Left cardiac atrium (tissue), 4 donors: ENCODE results near the gene ERO1A. TPM values are rescaled to one million over a fixed set of nuclear protein-coding genes. Genes with fewer than 3 reads are reported as not detected.
"Not testable (repeated sequence)": the region's sequence is repeated elsewhere in the genome, so short reads cannot be mapped to it uniquely, and the experiment has no call there.

ENCODE experiments used
- ATAC-seq, 2 donors: fragments of 200-7000 bp; cut with Tn5 transposase; one replicate each; pipeline ENCODE4 v1.9.1; 2020; ENCODE audit warnings: mild to moderate bottlenecking in 2 of 2, moderate library complexity in 2 of 2
- DNase-seq: peaks from one replicate; pipeline ENCODE4 v3.0.0-alpha.2; 2020
- intact Hi-C, 2 donors: fragments of 100-400 bp; cut with DNase I; formaldehyde crosslinking; loops; one replicate each; pipeline versions ENCODE4 v1.14.1 to v1.15.1; 2022 to 2023
- long read RNA-seq: library from polyadenylated mRNA; unstranded; transcript quantifications from one replicate; pipeline ENCODE4 v2.0.0, GENCODE V29; 2021
- total RNA-seq, 2 donors: library from RNA; stranded (reverse); fragmentation: NEBNext Ultra II Directional; extraction: Animal tissue kit (Norgen Biotek cat#: 25700); gene quantifications; one replicate each; pipeline ENCODE4 v1.2.1, GENCODE V29; 2021
- donor health status: DM: no; HTN: yes; CAD: no.
- donor health status: DM: no; HTN: yes; CAD: no; lungs with severe emphysema.
- donor health status: DM: yes; HTN: yes; CAD: no.
- donor health status: Dilated cardiomyopathy.

Gene ERO1A
- 10 to 100 TPM; 17.1 to 24.2 TPM for total RNA-seq
- long read RNA-seq = 0 reads

- peak; percentile 95 to 96 for ATAC-seq
- peak; percentile 88 for DNase-seq
- intact Hi-C loops = loop anchor here in 1 of 2 donors (5.0 kb wide), 1 partner anchor 143 kb away; the partner anchor contains the start of genes GPR137C and TXNDC16
Measured at GRCh38 chr14:52695481-52696091, at the start of gene ERO1A. TSS of gene ERO1A (minus strand) at chr14:52695558. CDS start at chr14:52695481, 77 bp downstream.

GRCh38 chr14:52741865-52742264, 46.5 kb upstream of the ERO1A start:
- intact Hi-C loops = no loop called here
- ATAC-seq (no peak), DNase-seq (no peak)

DNA sequence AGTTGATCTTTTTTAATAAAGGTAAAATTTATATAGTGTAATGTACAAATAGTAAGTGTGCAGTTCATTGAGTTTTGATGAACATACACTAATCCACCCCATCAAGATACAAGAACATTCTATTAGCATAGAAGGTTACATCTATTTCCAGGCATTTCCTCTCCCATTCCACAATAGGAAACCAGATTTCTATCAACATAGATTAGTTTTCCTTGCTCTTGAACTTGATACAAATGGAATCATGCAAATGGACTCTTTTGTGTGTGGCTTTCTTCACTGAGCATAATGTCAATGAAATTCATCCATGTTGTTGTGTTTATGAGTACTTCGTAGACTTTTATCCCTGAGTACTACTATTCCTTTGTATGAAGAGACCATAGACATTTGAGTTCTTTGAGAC, 45.4 kb upstream of the ERO1A start:
- ATAC-seq (no peak), DNase-seq (no peak)
- intact Hi-C loops = no loop called here

- DNase-seq = no peak
- intact Hi-C loops = loop anchor here in 1 of 2 donors (10.0 kb wide), 1 partner anchor 46 kb away; no protein-coding TSS in a partner anchor
- ATAC-seq = no peak
Measured at GRCh38 chr14:52738409-52738808, 43.1 kb upstream of the ERO1A start.

DNA sequence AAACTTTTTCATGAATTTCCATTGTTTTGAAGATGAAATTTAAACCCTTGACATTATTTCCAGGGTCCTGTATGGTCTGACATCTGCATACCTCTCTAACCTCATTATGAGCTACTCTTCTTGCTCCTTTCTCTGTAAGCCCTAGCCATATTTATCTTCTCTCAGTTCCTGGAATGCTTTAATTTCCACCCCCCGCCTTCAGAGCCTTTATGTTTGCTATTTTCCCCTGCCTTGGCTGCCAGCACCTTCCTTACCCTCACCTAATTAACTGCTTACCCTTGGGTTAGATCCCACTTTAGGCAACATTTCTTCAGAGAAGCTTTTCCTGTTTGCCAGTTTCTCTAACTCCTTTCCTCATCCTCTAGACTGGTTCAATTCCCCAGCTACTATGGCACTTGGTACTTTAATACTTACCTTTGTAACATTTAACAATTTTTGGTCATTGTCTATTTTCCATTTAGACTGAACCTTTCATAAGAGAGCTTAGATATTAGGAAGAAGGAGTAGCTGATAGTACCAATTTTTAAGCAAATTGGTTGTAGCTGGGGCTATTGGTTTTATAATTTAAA, 40.6 kb upstream of the ERO1A start:
- intact Hi-C loops = loop anchor here in 1 of 2 donors (10.0 kb wide), 1 partner anchor 49 kb away; no protein-coding TSS in a partner anchor
- no peak for ATAC-seq
- DNase-seq = no peak

DNA sequence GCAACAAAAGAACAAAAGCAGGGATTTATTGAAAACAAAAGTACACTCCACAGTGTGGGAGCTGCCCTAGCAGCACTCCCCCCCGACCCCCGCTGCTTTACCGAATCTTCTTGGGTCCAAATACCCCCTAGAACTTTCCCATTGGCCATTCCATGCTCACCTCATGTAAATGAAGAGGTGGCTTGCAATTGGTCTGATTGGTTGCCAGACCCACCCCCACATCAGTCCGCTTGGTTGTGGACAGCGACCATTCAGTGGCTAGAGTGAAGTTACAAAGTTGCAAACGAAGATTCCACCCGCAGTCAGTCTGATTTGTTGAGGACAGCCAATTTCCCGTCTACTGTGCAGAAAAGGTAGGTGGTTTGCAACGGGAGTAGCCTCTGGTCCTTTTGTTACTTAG, 38.5 kb upstream of the ERO1A start:
- intact Hi-C loops = loop anchor here in 1 of 2 donors (10.0 kb wide), 1 partner anchor 51 kb away; no protein-coding TSS in a partner anchor
- no peak for DNase-seq
- no peak for ATAC-seq

- ATAC-seq (no peak), DNase-seq (no peak)
- intact Hi-C loops = loop anchor here in 1 of 2 donors (10.0 kb wide), 1 partner anchor 54 kb away; no protein-coding TSS in a partner anchor
Measured at GRCh38 chr14:52730709-52731111, 35.4 kb upstream of the ERO1A start.

GRCh38 chr14:52729925-52730708, 34.8 kb upstream of the ERO1A start, which contains the start of gene STYX:
TSS of gene STYX (plus strand) at chr14:52730166. CDS start at chr14:52730475, 309 bp downstream.
- intact Hi-C loops = loop anchor here in 1 of 2 donors (10.0 kb wide), 1 partner anchor 55 kb away; no protein-coding TSS in a partner anchor

DNA sequence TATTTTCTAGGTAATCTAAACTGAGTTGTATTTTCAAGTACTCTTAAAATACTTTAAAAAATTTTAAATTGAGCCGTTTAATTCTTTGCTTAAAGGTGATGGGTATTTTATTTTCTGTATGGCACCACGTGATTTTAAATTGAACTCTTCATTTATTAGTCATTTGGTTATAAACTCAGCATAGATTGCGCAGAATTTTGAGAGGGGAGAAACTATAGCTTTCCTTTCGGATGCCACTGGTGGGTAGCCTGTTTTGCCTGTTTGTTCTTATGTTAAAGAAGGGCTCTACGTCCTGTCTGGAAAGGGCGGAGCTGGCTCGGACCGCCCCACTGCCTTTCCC, 34.2 kb upstream of the ERO1A start:
- DNase-seq (no peak), ATAC-seq (no peak)
- intact Hi-C loops = no loop called here

More at GRCh38 chr14:52729925-52730708, 34.8 kb upstream of the ERO1A start, which contains the start of gene STYX:
- DNase-seq (peak; percentile 99), ATAC-seq (peak; percentile 99)

DNA sequence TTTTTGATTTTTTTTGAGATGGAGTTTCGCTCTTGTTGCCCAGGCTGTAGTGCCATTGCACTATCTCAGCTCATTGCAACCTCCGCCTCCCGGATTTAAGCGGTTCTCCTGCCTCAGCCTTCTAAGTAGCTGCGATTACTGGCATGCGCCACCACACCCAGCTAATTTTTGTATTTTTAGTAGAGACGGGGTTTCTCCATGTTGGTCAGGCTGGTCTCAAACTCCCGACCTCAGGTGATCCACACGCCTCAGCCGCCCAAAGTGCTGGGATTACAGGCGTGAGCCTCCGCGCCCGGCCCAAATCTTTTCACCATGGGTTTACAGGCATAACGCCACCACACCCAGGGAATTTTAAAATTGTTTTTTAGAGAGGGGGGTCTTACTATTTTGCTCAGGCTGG, 33.7 kb upstream of the ERO1A start:
- intact Hi-C loops, ATAC-seq, DNase-seq: not testable (repeated sequence)

- intact Hi-C loops, ATAC-seq, DNase-seq: not testable (repeated sequence)
Measured at GRCh38 chr14:52727509-52727908, 32.2 kb upstream of the ERO1A start.

DNA sequence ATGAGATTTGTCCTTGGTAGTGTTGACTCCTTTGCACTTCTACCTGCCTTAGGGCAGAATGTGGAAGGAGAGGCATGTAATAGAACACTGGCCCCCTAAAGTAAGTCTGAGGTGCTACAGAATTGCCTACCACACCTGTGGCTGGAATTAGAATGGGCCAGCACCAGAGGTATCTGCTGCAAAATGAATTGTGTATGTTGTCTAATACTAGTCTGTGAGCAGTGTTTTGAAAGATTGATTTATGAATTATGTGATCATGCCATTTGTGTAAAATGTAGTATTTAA, 28.9 kb upstream of the ERO1A start:
- ATAC-seq (no peak), DNase-seq (no peak)
- intact Hi-C loops = no loop called here

GRCh38 chr14:52723514-52724359, 28.4 kb upstream of the ERO1A start:
- ATAC-seq = no peak
- no peak for DNase-seq
- intact Hi-C loops = no loop called here

DNA sequence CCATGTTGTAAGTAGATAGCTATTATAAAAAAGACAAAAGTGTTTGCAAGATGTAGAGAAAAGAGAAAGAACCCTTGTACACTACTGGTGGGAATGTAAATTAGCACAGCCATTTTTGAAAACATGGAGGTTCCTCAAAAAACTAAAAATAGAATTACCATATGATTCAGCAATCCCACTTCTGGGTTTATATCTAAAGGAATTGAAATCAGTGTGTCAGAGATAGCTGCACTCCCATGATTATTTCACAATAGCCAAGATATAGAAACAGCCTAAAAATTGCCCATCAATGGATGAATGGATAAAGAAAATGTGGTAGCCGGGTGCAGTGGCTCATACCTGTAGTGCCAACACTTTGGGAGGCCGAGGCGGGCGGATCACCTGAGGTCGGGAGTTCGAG, 20.8 kb upstream of the ERO1A start:
- DNase-seq (no peak), ATAC-seq (no peak)
- intact Hi-C loops = no loop called here

DNA sequence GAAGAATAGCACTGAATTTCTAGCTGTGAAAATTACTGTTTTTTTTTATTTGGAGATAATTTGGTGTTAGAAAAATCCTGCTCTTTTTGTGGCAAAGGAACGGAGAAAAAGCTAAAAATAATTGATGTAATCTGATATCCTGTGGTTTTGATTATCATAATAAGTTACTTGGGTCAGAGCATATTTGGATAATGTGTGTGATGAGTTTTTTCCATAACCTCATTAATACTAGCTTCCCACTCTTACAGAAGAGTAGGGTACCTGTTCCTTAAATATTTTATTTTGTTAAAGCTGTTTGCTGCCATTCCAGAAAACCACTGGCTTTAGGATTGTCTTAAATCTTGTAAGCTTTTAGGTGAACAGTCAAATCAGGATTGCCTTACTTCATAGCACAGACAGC, 16.3 kb upstream of the ERO1A start:
- no peak for ATAC-seq
- intact Hi-C loops = no loop called here
- DNase-seq = no peak

DNA sequence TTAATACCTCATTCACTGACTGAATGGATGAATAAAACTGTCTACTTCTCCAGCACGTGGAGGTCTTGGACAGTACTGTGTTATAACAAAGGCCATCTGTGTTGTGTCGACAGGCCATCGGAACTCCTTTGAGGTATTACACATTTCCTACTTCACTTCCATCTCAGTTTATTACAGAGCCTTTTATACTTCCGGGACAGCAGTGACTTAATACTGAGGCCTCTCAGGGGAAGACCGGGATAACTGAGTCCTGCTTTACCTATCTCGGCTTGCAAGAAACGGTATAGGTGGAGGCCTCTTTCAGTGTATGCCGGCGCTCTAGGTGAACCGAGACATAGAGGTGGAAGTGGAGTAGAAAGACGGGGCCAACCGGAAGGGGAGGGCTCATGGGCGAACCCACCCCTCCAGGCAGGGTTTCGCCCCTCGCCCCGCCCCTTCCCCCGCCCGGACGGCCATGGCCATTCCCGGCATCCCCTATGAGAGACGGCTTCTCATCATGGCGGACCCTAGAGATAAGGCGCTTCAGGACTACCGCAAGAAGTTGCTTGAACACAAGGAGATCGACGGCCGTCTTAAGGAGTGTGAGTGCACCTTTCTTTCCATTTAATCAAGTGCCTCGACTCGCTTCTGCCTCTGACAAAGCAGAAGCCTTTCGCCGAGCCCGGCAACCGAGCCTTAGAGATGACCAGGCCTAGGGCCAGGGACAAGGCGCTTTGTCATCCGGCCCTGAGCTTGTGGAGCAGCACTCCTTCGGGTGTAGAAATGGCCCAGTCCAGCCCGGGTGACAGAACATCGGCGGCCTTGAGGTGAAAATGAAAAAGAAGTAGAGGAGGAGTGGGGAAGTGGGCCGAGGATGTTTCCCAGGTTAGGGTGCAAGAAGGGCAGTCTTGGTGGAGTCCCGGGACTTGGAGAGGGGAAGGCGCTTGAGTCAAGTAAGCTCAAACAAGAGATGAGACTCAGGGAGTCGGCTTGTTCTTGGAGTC, 11.7 kb upstream of the ERO1A start, which contains the start of gene PSMC6:
TSS of gene PSMC6 (plus strand) at position 477 of the 983 bp plus-strand sequence. CDS start at position 497, 20 bp downstream.
- intact Hi-C loops = no loop called here
- DNase-seq (peak; percentile 96), ATAC-seq (peak; percentile 100)

DNA sequence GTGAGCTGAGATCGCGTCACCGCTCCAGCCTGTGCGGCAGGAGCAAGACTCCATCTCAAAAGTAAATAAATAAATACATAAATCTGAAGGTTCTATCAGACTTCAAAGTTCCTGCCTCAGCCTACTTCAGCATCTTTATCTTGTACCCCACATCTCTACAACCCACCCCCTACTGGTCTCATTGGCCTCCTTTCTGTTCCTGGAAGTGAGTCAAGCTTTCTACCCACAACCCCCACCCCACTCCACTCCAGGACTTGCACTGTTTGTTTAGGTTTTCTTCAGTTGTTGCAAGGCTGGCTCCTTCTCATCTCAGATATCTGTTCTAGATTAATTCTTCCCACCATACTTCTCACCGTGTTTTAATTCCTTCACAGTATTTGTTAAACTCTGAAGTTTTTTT, 10.9 kb upstream of the ERO1A start:
- intact Hi-C loops = no loop called here
- no peak for DNase-seq
- ATAC-seq = no peak

DNA sequence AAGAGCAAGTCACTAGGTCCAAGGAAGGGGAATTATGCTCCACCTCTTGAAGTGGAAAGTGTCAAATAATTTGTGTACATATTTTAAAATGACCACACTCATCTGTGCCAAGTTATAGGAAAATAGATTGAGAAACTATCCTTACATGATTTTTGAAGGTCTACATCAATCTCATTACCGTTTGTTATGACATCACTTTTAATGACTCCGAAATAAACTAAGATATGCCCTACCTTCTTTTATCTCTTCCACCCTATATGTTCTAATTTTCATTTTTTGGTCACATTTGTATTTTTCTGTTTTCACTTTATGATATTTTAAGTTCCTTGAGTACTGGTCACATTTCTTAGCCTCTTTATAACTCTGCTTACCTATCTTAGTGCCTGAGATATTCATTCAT, 8.3 kb upstream of the ERO1A start:
- no peak for DNase-seq
- ATAC-seq = no peak
- intact Hi-C loops = no loop called here
